GM21515 (cell line): Measurements from ENCODE around the gene USP43.

Source experiments
- ATAC-seq: cut with Tn5 transposase; IDR thresholded peaks from one replicate; pipeline ENCODE4 v1.9.1; 2021; ENCODE audit not compliant: unreplicated experiment

Gene USP43

DNA sequence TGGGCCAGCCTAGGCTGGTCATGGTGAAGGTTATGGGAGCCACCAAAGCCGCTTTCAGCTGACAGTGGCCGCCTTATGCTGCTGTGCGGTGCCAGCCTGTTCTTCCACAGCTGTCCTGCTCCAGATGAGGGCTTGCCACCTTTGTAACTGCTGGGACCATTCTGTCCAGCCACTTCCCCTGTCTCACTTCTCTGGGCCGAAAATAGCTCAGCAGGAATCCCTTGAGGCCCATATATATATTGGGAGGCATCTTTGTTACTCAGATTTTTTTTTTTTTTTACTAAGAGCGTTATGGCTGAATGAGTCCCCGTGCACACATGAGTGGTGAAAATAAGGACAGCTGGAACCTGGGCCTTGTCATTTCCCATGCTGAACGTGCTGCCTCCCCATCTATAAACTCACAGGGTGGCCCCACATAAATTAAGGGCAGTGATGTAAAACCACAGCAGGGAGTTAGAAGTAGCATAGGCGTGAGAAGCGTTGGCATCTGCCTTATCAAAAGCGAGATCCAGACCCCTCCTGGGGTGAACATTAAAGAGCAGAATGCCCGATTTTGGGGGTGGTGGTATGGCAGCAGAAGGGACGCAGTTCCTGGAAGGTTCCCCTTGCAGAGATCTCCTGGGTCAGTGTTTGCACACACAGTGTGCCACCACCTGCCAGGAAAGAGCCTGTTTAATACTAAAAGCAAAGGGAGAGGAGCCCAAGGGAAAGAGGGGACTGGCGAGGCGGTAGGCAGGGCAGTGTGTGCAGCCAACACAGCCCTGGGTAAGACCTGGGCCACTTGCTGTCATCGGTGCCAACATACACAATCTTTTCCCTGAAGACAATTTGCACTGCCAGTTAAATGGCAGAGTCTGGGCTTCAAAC, 57.8 kb downstream of the USP43 start:
- ATAC-seq = no peak

DNA sequence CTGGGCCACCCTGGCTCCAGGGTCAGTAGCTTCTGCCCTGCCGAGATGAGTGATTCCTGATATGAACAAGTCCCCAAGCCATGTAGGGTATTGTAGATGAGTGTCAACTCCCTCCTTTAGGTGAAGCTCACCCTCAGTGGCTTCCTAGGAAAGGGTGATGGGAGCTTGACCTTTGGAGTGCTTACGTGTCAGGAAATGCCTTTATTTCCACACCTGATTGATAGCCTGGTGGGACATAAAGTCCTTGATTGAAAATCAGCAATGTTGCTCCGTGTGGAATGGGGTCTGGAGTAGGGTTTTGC, 58.4 kb downstream of the USP43 start:
- no peak for ATAC-seq

DNA sequence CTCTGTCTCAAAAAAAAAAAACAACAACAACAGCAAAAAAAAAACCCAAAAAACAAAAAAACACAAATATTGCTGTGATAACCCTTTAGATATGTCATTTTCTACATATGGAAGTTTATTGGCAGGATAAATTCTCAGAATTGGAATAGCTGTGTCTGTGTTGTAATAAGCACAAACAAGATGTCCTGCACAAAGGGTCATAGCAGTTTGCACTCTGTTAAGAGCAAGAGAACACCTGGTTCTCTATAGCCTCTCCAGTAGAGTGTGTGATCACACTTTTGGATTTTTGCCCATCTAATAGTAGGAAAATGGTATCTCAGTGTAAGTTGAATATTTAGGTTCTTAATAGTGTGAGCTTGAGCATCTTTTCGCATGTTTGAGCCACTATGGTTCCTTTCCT, 60.4 kb downstream of the USP43 start:
- no peak for ATAC-seq

- no peak for ATAC-seq
Measured at GRCh38 chr17:9707948-9708347, 62.6 kb downstream of the USP43 start.

DNA sequence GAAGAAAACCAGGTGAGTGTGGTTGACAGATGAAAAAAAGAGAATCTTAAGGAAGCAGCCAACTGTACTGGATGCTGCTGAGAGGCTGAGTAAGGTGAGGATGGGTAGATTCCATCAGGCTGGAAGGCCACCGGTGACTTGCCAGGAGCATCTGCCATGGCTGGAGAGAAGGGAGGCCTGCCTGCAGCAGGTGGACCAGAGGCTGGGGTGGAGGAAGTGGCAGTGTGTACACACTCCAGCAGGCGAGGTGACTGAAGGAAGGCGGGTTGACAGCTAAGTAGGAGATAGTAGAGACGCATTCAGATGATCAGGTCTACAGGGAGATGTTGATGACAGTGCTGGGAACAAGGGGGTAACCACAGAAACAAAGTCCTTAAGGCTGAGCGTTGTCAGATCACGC, 69.5 kb downstream of the USP43 start:
- no peak for ATAC-seq

DNA sequence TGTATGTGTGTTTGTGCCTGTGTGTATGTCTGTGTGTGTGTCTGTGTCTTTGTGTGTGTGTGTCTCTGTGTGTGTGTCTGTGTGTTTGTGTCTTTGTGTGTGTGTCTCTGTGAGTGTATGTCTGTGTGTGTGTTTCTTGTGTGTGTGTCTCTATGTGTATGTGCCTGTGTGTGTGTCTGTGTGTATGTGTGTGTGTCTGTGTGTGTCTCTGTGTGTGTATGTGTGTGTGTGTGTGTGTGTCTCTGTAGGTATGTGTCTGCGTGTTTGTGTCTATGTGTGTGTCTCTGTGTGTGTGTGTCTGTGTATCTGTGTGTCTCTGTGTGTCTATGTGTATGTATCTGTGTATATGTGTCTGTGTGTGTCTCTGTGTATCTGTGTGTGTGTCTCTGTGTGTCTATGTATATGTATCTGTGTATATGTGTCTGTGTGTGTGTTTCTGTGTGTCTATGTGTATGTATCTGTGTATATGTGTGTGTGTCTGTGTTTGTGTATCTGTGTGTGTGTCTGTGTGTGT, 70.2 kb downstream of the USP43 start:
- no peak for ATAC-seq

GRCh38 chr17:9725575-9725974, 80.3 kb downstream of the USP43 start:
- ATAC-seq = no peak

DNA sequence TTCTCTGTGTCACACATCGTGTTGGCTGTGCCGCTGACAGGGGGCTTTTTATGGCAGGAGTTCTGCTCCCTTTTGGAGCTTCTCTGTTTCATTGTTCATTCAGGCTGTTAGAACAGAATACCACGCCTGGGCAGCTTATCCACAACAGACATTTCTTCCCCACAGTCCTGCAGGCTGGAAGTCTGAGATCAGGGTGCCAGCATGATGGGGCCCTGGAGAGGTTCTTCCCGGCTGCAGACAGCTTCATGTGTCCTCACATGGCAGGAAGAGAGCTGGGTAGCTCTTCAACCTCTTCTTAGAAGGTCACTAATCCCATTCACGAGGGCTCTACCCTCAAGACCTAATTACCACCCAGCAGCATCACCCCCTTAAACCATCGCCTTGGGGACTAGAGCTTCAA, 81.0 kb downstream of the USP43 start:
- ATAC-seq = no peak

DNA sequence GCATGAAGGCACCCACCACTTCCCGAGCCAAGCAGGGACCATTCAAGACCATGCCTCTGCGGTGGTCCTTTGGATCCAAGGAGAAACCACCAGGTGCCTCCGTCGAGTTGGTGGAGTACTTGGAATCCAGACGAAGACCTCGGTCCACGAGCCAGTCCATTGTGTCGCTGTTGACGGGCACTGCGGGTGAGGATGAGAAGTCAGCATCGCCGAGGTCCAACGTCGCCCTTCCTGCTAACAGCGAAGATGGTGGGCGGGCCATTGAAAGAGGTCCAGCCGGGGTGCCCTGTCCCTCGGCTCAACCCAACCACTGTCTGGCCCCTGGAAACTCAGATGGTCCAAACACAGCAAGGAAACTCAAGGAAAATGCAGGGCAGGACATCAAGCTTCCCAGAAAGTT, 82.7 kb downstream of the USP43 start:
- no peak for ATAC-seq

DNA sequence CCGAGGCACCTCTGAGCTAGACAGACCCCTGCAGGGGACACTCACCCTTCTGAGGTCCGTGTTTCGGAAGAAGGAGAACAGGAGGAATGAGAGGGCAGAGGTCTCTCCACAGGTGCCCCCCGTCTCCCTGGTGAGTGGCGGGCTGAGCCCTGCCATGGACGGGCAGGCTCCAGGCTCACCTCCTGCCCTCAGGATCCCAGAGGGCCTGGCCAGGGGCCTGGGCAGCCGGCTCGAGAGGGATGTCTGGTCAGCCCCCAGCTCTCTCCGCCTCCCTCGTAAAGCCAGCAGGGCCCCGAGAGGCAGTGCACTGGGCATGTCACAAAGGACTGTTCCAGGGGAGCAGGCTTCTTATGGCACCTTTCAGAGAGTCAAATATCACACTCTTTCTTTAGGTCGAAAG, 83.2 kb downstream of the USP43 start:
- ATAC-seq = no peak

DNA sequence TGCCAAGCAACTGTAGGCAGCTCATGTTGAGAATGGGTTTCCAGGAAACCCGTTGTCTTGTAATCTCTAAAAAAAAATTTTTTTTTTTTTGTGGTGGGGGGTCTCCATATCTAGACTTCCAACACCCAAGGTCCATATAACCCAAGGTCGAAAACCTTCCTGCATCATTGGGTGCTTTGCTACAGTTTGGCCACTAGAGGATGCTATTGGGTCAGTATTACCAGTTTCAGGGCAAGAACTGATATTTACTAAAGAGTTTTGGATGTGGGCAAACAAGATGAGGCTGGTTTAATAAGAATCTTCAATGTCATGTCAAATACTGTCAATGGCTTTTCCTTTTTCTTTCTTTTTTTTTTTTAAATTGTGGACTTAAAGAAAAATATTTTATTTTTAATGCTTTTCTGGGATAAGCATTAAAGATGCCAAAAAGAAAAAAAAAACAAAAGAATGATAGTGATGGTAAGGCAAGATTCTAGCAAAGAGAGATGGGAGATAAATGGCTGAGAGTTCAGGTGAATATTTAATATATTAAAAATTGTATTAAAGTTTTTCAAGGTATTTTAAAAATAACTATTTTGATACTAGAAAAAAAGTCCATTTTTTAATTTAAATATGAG, 83.8 kb downstream of the USP43 start:
- no peak for ATAC-seq

DNA sequence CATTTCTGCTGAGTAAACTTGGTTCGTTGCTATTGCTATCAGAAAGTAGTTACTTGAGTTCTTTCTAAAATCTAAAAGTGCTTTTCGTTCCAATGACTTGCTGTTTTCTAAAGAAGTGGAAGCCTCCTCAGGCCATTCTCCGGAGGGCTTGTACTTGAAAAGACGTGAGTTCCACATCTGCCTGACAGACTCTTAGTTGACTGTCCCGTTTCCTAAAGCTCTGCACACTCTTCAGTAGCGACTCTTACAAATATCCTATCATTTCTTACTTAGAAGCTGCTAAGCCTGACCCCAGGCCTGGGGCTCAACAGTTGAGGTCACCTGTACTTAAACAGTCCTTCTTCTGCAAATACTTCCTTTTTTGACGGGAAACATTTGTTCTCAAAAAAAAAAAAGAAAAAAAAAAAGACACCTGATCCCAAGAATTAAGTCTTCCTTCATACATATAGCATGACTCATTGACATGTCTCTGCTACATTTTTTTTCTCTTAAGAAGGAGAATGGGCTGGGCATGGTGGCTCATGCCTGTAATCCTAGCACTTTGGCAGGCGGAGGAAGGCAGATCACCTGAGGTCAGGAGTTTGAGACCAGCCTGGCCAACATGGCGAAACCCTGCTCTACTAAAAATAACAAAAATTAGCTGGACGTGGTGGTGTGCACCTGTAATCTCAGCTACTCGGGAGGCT, 84.6 kb downstream of the USP43 start:
- no peak for ATAC-seq

DNA sequence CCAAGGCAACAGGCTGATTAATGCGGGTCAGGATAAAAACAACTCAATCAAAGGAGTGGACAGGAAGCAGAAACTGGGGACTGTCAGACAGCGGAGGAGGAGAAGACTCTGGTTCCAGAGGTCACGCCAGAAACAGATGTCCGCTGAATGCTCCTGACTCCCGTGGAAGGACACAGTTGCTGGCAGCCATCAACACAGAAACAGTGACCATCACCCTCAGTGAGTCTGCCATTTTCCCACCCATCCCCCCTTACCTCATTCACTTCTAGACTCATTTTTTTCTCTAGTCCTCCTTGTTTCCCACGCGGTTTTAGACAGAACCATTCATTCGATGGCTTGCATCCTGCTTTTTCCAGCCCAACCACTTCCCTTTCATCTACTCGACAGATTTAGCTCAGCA, 105.2 kb downstream of the USP43 start:
- no peak for ATAC-seq

- no peak for ATAC-seq
Measured at GRCh38 chr17:9755083-9755482, 109.8 kb downstream of the USP43 start.

- ATAC-seq = no peak
Measured at GRCh38 chr17:9760266-9760665, 114.9 kb downstream of the USP43 start.

DNA sequence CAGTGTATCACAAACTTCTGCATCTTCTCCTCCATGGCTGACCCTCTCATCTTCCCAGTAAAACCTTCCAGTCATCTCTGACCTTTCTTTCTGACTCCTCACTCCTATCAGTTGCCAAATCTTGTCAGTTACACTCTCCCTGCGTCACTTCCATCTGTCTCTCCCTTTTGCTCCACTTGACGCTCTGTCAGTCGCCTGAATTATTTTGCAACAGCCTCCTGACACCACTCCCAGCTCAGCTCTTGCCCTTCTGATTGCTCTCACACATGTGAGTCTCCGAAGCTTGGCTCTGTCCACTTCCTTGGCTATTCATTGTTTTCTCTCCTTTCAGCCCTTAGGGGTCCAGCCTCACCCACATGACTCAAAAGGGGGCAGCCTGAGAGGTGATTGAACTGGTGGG, 118.3 kb downstream of the USP43 start:
- ATAC-seq = no peak

- no peak for ATAC-seq
Measured at GRCh38 chr17:9765322-9765721, 120.0 kb downstream of the USP43 start.

GRCh38 chr17:9766970-9767369, 121.7 kb downstream of the USP43 start:
- no peak for ATAC-seq

DNA sequence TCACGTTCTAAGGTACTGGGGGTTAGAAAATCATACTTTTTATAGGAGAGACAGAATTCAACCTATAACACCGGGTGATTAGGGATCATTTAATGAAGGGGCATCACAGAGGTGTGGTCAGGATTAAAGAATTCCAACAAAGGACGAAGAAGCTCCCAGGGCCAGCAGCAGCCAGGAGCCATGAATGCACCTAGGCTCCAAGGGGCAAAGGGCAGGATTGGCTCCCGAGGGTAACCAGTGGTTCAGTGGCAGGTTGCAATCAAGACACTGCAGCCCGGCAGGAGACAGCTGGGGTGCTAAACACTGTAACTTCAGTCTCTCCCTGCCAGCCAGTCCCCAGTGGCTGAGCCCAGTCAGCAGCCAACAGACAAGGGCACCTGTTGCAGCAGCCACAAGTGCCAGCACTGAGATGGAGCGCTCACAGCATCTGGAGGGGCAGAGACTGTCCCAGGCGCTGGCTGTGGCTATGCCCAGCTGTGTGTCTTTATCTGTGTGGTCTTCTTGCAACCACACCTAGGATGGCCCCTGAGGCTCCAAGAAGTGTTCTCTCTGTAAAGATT, 122.2 kb downstream of the USP43 start:
- no peak for ATAC-seq

DNA sequence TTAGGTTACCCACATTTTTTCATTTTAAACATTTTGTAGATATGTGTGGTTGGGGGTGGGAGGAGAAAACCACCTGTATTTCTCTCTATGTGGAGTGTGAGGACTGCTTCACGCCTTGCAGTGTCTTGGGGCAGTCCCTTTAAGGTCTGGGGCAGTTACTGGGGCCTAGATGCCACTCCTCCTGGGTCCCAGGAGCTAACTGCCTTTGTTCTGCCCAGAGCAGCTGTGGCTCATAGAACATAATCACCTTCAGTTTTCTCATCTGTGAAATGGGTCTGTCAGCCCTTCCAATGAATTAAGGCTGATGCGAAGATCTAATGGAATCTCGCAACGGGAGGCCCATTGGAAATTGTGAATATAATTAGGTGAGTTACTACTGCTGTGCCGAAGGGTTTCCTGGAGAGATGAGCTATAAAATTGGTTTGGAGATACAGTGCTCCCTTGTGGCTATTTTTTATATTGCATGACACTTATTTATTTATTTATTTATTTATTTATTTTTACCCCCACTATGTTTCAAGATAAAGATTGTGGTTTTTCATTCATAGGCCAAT, 123.1 kb downstream of the USP43 start:
- ATAC-seq = no peak

DNA sequence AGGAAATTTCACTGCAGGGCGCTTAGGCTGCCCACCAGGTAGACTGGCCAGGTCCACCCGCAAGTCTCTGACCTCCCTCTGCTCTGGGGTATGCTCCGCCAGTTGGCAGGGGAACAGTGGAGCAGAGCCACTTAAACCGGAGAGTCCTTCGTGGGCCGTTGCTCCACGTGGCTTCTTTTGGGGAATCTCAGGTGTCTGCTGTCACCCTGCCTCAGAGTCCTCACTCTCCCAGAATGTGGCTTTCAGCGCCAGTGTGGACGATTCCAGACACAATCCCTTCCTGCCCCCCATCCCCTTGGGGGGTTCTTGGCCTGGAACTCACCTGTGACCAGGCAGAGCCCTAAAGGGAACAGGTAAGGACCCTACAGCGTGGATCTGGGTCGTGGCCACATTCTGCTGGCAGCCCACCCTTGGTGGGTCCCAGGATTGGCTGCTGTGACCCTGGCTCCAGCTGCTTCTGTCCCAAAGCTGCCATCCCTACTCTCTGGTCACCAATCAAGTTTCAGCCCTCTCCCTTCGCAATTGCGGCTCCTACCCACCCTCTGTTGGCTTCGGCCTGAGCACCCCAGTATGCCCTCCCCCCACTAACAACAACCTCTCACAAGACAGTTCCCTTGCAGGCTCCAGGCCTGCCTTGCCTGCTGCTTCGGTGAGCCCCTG, 123.8 kb downstream of the USP43 start:
- ATAC-seq = no peak
